ENCODE results near the gene IFRD1. TPM values are rescaled to one million over a fixed set of nuclear protein-coding genes. Genes with fewer than 3 reads are reported as not detected.
A peak's percentile ranks its signal among the peaks of the same experiment; 100 is the strongest.

Gene IFRD1
- total and polyA plus RNA-seq, 8 donors = 19.9 to 137 (median 44.0) TPM

DNA sequence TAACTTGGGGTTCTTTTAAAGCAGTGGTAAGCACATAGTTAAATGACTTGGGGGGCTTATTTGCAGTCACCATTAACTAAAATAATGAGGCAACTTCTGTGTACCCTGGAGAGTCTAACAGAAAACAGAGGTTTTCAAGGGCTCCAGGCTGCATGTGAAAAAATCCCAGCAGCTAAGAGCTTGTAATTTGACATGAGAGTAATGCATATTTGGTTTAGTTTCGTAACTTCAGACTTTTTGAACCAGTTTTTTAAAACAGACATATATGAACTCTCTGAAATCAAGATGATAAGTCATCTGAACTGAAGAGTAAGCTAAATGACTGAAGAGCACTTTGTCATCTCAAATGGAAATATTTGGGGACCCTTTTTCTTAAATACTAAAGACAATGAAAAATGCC lies 40.2 kb upstream of the IFRD1 start:
- H3K27ac ChIP-seq = no peak overlapping the region
- H3K9me3 ChIP-seq = no peaks in the 10 kb centered on the region
- intact Hi-C loops (cut with DNase I; ENCODE audit: low total_unique reads) = loop anchor here (10.0 kb wide), 1 partner anchor 665 kb away; no protein-coding TSS in a partner anchor
- H3K27me3 ChIP-seq = no peaks in the 10 kb centered on the region
- no peak overlapping the region for H3K4me3 ChIP-seq
- H3K4me1 ChIP-seq = peaks cover 0 to 9% (median 4%) of the 10 kb centered on the region in 4 donors
- H3K36me3 ChIP-seq = no peaks in the 10 kb centered on the region
- 79 to 90% (median 85%) methylated on average over 1 of the region's 1 CpG for WGBS, 5 donors
- no peak for DNase-seq
- TF ChIP-seq, protein P1, sequence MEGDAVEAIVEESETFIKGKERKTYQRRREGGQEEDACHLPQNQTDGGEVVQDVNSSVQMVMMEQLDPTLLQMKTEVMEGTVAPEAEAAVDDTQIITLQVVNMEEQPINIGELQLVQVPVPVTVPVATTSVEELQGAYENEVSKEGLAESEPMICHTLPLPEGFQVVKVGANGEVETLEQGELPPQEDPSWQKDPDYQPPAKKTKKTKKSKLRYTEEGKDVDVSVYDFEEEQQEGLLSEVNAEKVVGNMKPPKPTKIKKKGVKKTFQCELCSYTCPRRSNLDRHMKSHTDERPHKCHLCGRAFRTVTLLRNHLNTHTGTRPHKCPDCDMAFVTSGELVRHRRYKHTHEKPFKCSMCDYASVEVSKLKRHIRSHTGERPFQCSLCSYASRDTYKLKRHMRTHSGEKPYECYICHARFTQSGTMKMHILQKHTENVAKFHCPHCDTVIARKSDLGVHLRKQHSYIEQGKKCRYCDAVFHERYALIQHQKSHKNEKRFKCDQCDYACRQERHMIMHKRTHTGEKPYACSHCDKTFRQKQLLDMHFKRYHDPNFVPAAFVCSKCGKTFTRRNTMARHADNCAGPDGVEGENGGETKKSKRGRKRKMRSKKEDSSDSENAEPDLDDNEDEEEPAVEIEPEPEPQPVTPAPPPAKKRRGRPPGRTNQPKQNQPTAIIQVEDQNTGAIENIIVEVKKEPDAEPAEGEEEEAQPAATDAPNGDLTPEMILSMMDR (IDR thresholded peaks at IDR 0.05) = no peak
- TF ChIP-seq EP300 (IDR thresholded peaks at IDR 0.05) (no peak), POLR2A (IDR thresholded peaks at IDR 0.05) (no peak), POLR2AphosphoS5 (IDR thresholded peaks at IDR 0.05) (no peak)

DNA sequence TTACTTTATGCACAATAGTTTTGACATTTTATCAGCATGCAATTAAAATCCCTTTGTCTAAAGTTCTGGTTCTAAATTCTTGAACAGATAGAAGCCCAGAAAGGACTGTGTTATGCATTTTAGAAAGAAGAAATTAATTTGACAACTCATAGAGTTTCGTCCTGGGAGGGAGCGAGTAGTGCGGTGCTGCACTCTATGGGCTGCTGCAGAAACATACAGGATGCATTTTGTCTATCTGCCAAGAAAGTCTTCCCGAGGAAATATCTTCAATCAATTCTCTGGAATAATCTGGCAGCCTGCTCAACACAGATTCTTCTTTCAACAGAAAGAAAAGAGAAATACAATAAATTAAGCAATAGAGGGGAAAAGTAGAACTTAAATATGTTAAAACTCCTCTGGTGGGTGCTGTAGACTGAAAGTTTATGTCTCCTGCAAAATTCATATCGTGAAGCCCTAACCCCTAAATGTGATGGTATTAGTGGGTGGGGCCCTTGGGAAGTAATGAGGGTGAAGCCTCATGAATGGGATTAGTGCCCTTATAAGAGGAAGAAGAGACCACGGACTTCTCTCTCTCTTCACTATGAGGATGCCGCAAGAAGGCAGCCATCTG lies 39.0 kb upstream of the IFRD1 start:
- no peaks in the 10 kb centered on the region for H3K9me3 ChIP-seq

DNA sequence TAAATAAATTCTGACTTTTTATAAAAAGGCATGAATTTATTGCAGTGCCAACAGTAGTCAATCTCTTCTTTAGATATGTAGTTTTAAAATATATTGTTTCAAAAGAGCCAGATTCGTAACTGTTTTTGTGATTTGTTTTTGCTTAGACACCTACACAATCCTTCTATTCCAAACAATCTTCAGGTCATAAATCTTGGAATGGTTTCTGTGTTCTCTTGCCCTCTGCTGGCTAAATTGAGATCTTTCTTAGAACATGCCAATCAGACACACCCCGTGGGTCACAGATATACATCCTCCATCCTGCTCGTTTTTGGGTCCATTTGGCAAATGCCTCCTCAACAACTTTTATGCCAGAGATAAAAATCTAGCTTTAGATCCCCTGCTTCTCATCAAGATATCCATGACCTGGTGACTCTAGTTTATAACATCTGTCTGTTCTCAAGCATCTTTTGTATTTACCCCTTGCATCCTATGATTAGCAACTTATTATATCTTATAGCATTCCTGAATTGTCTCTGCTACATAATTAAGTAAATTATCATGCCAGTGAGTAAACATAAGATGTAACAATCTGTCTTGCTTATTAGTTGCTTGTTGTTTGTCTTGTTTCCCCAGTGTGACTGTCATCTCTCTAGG lies 35.3 kb upstream of the IFRD1 start:
- Histone ChIP-seq H3K27me3 (no peaks in the 10 kb centered on the region), H3K36me3 (no peaks in the 10 kb centered on the region), H3K9me3 (no peaks in the 10 kb centered on the region), H3K27ac (no peak overlapping the region), H3K4me3 (no peak overlapping the region), H3K4me1 (peaks cover 0 to 10% (median 4%) of the 10 kb centered on the region in 4 donors)
- 1 to 5% (median 2%) methylated on average over 3 of the region's 3 CpGs for WGBS, 5 donors
- TF ChIP-seq, protein P1 (IDR thresholded peaks at IDR 0.05) = peak in 4 of 7 experiments; percentile 32 to 42 (median 34)
- TF ChIP-seq EP300 (IDR thresholded peaks at IDR 0.05) = no peak
- peak in 1 of 2 donors; percentile 59 for DNase-seq
- intact Hi-C loops (cut with DNase I; ENCODE audit: low total_unique reads) = loop anchor here (10.0 kb wide), 1 partner anchor 670 kb away; no protein-coding TSS in a partner anchor

More for the DNA sequence above, 39.0 kb upstream of the IFRD1 start:
- Histone ChIP-seq H3K27me3 (no peaks in the 10 kb centered on the region), H3K36me3 (no peaks in the 10 kb centered on the region), H3K4me3 (no peak overlapping the region), H3K27ac (no peak overlapping the region), H3K4me1 (peaks cover 0 to 9% (median 4%) of the 10 kb centered on the region in 4 donors)
- no peak for TF ChIP-seq POLR2A (IDR thresholded peaks at IDR 0.05)
- TF ChIP-seq, protein P1 (IDR thresholded peaks at IDR 0.05) = peak in 4 of 7 experiments; percentile 25 to 41 (median 32)
- TF ChIP-seq POLR2AphosphoS5 (IDR thresholded peaks at IDR 0.05) = no peak
- intact Hi-C loops (cut with DNase I; ENCODE audit: low total_unique reads) = loop anchor here (10.0 kb wide), 1 partner anchor 666 kb away; no protein-coding TSS in a partner anchor
- 41 to 49% (median 44%) methylated on average over 7 of the region's 7 CpGs for WGBS, 5 donors
- peak in 1 of 2 donors; percentile 75 for DNase-seq

DNA sequence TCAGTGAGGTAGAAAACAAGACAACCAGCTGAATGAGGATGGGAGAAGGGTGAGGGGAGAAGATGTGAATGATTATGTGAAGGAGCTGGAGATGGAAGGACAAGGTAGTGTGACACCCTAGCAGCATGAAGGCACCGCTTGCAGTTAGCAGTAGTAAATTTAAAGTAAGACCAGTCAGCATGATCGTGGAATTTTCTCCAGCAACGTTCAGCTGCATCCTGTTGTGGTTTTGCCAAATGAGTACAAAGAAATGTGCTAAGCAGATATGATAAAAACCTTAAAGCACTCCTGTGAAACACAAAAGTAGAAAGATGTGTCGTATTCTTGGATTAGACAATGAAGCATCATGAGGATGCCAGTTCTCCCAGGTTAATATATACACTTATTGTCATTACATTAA lies 34.1 kb upstream of the IFRD1 start:
- Histone ChIP-seq H3K4me3 (no peak overlapping the region), H3K27me3 (no peaks in the 10 kb centered on the region), H3K4me1 (peaks cover 0 to 15% (median 5%) of the 10 kb centered on the region in 4 donors), H3K27ac (no peak overlapping the region), H3K36me3 (no peaks in the 10 kb centered on the region), H3K9me3 (no peaks in the 10 kb centered on the region)
- intact Hi-C loops (cut with DNase I; ENCODE audit: low total_unique reads) = loop anchor here (10.0 kb wide), 1 partner anchor 671 kb away; no protein-coding TSS in a partner anchor
- 46 to 70% (median 53%) methylated on average over 4 of the region's 4 CpGs for WGBS, 5 donors
- no peak for TF ChIP-seq POLR2AphosphoS5 (IDR thresholded peaks at IDR 0.05)
- TF ChIP-seq, protein P1 (IDR thresholded peaks at IDR 0.05) = no peak
- TF ChIP-seq EP300 (IDR thresholded peaks at IDR 0.05) = no peak
- no peak for TF ChIP-seq POLR2A (IDR thresholded peaks at IDR 0.05)
- no peak for DNase-seq

Measured in stomach (tissue), 9 donors.